GM20000 (cell line): ENCODE results near the gene FDXR.

Experiments
- DNase-seq: peaks from one replicate; pipeline ENCODE4 v3.0.0; 2012; ENCODE audit warnings: low spot score
- TF ChIP-seq, protein P1 (sequence below): IDR thresholded peaks from 2 replicates; pipeline ENCODE4 v1.5.1; 2012; ENCODE audit warnings: mild to moderate bottlenecking, control low read depth; ENCODE audit errors: extremely low read depth, missing control alignments

The FDXR gene

DNA sequence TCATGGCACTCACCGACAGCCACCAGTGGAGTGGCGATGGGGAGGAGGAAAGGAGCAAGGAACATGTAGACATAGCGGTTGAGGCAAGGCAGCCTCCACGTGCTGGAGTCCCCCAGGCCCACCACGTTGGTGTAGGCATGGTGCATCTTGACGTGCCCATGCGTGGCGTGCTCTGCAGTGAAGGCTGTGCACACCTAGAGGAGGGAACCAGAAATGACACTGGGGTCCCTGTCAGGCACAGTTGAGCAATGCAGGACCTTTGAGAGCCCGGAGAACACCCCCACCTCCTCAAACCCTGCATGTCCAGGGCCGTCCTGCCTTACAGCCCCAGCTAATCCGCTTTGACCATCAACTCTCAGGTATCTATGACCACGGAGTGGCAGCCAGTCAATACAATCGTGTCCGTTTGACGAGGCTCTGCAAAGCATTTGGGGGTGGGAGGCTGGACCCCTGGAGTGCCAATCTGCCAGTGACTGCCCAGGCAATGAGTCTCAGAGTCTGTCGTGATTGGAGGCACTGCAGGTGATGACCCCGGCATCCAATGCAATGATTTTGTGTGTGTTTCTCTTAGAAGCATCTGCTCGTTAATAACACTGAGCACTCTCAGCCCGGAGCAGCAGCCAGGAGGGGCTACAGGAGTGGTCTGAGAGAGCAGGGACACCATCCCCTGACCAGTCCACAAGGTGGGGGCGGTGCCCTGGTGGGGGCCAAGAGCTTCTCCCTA lies 9.9 kb upstream of the FDXR start:
- no peak for DNase-seq
- TF ChIP-seq, protein P1, sequence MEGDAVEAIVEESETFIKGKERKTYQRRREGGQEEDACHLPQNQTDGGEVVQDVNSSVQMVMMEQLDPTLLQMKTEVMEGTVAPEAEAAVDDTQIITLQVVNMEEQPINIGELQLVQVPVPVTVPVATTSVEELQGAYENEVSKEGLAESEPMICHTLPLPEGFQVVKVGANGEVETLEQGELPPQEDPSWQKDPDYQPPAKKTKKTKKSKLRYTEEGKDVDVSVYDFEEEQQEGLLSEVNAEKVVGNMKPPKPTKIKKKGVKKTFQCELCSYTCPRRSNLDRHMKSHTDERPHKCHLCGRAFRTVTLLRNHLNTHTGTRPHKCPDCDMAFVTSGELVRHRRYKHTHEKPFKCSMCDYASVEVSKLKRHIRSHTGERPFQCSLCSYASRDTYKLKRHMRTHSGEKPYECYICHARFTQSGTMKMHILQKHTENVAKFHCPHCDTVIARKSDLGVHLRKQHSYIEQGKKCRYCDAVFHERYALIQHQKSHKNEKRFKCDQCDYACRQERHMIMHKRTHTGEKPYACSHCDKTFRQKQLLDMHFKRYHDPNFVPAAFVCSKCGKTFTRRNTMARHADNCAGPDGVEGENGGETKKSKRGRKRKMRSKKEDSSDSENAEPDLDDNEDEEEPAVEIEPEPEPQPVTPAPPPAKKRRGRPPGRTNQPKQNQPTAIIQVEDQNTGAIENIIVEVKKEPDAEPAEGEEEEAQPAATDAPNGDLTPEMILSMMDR, result no peak

DNA sequence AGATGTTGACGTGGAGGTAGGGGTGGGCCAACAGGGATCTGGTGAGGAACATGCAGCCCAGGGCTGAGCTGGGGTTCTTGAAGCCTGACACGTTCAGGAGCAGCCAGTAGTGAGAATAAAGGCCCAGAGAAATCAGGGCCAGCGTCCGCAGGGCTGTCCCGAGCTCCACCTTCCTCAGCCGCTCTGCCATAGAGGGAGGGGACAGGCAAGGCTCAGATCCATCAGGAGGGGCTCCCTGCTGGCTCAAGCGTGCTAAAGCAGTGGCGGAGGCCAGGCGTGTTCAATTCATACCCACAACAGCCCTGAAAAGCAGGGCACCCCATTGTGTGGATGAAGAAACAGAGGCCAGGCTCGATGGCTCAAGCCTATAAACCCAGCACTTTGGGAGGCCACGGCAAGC lies 8.3 kb upstream of the FDXR start:
- TF ChIP-seq, protein P1, result no peak

DNA sequence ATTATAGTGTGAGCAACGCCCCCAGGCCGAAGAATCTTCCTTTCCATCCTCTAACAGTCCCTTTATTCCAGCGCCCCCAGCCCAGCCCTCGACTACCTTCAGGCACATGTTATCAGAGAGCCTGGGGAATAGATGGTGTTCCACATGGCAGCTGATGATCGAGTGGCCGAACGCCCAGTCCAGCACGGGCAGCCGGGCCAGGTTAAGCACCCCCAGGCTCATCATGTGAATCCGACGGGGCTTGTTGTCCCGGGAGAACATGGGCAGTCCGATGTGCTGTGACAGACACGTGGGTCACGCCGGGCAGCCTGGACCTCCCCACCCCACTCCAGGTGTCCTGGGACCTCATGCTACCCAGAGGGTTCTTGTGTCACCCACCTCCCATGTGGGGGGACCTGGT lies 6.5 kb upstream of the FDXR start:
- no peak for DNase-seq
- TF ChIP-seq, protein P1, result no peak

More for the DNA sequence above, 8.3 kb upstream of the FDXR start:
- DNase-seq, result no peak

DNA sequence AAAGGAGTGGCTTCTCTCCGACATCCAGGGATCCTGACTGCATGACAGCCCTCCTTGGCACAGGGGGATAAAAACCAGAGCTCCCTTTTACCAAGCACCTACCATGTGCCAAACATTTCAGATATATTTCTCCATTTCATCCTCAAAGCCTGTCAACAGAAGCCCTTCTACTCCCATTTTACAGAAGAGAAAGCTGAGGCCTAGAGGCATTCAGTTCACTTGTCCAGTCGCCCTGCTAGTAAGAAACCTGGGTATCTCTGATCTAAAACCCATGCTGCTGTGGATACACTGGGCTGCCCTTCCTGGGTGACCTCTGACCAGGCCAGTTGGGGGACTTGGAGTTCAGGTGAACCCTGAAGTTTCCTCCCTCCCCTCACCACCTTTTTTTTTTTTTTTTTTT lies 5.9 kb upstream of the FDXR start:
- no peak for DNase-seq
- TF ChIP-seq, protein P1, result no peak

DNA sequence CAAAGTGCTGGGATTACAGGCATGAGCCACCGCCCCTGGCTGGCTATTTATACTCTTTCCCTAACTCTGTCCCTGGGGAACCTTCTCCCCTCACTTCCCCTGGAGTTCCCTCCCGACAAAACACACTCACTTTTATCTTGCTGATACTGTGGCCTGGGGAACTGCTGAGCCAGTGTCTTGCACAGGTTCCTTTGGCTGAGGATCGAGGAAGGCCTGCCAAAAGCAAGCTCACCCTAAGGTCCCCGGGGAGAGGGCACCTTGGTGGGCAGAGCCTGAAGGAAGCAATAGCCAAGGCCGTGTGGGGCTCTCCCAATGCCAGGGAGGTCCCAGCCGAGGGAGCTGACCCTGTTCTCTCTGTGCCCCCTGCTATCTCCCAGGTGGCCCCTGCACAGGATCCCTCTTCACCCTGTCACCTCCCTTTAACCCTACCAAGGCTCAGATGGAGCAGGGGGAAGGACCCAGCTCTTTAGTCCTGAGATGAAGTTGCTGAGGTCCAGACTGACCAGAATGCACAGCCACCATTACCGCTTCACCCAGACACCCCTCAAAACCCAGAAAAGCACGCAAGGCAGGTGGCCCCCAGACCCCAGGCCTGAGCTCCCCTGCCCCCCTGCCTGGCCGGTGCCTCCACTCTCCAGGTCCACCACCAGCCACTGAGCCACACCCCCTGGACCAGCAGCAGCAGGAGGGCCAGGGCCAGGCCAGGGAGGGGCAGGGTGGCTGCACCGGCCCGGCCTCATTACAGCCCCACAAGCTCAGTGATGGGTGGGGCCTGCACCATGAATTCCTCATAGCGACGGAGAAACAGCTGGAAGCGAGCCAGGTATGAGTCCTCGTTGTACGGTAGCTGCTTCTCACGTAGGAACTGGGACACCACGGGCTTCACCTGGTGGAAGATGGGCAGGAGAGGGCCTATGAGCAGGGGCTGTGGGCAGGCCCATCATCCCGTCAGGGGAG lies 5.1 kb upstream of the FDXR start:
- TF ChIP-seq, protein P1, result no peak
- DNase-seq, result no peak

DNA sequence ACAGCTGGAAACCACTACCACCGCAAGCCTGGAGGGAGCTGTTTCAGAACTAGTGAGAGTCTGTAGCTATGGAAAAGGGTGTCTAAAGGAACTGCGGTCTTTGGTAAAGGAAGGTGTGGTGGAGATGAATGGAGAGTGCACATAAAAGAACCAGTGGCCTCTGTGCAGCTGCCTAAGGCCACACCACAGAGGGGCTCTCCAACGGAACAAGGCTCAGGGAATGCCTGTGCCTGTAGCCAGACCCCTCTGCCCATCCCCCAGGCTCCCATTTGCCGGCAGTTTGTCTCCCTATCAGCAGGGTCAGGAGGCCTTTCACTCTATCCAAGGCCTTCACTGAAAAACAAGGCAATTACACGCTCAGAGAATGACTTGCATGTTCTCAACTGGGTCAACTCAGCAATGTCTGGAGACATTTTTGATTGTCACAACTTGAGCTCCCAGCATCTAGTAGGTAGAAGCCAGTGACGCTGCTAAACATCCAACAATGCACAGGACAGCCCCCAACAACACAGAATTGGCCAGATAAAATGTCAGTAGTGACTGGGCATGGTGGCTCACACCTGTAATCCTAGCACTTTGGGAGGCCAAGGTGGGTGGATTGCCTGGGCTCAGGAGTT lies 3.3 kb upstream of the FDXR start:
- no peak for DNase-seq
- TF ChIP-seq, protein P1, result no peak
